H1 (cell line): ENCODE results near the gene VWA1. TPM values are rescaled to one million over a fixed set of nuclear protein-coding genes. Genes with fewer than 3 reads are reported as not detected.
A peak's percentile ranks its signal among the peaks of the same experiment; 100 is the strongest.

Experiments used
- CTCF ChIA-PET: fragments of 300-600 bp; sonication (Branson Sonifier 250); formaldehyde crosslinking; loops from one replicate; lab custom pipeline; 2021; ENCODE audit not compliant: partially characterized antibody; lab: Charles Lee
- POLR2A ChIA-PET: fragments of 300-600 bp; sonication (Branson Sonifier 250); formaldehyde crosslinking; loops from one replicate; lab custom pipeline; 2021; ENCODE audit warnings: inconsistent platforms; ENCODE audit not compliant: partially characterized antibody; lab: Charles Lee
- DNase-seq, 2 experiments: peaks; one replicate each; pipeline versions ENCODE4 v3.0.0 to v3.0.0-alpha.2; 2010 to 2022; ENCODE audit warnings: low spot score in 2 of 2, low read depth in 1 of 2, mixed read lengths in 1 of 2
- FAIRE-seq: peaks from 2 replicates; lab custom pipeline; 2011; peaks lifted over from hg19 to GRCh38; lab: Jason Lieb, UNC
- H2AFZ ChIP-seq: 2 replicates; pipeline ENCODE4 v1.8.1; 2012; ENCODE audit warnings: low read length, inconsistent platforms
- H2AK5ac ChIP-seq: 2 replicates; pipeline ENCODE4 v1.6.1; 2013; ENCODE audit warnings: low read depth, low read length
- H2BK120ac ChIP-seq: replicated peaks from 2 replicates; pipeline ENCODE3; 2013; ENCODE audit warnings: low read depth, low read length, inconsistent platforms
- H2BK12ac ChIP-seq: 2 replicates; pipeline ENCODE4 v1.6.1; 2013; ENCODE audit warnings: low read depth, low read length
- H2BK15ac ChIP-seq: 2 replicates; pipeline ENCODE4 v1.6.1; 2013; ENCODE audit warnings: low read length
- H2BK20ac ChIP-seq: 2 replicates; pipeline ENCODE4 v1.6.1; 2013; ENCODE audit warnings: low read length
- H2BK5ac ChIP-seq: 2 replicates; pipeline ENCODE4 v1.6.1; 2013; ENCODE audit warnings: low read depth, low read length
- H3K14ac ChIP-seq: 2 replicates; pipeline ENCODE4 v1.6.1; 2013; ENCODE audit warnings: inconsistent platforms; ENCODE audit not compliant: insufficient read length
- H3K18ac ChIP-seq: 2 replicates; pipeline ENCODE4 v1.6.1; 2013; ENCODE audit warnings: low read length; ENCODE audit errors: extremely low read depth
- H3K23ac ChIP-seq: 2 replicates; pipeline ENCODE4 v1.6.1; 2013; ENCODE audit warnings: inconsistent platforms; ENCODE audit not compliant: insufficient read length
- H3K23me2 ChIP-seq: 2 replicates; pipeline ENCODE4 v1.6.1; 2013; ENCODE audit warnings: low read depth, low read length
- H3K27ac ChIP-seq: 2 replicates; pipeline ENCODE4 v1.6.1; 2011; ENCODE audit warnings: low read depth, low read length, inconsistent platforms
- H3K27me3 ChIP-seq, 4 experiments: replicated peaks in 1 of 4; 1 replicate in 1 of 4; 2 replicates in 3 of 4; pipeline versions ENCODE4 v1.6.1 to v1.8.1; 2011 to 2013; ENCODE audit warnings: low read length in 3 of 4, mild to moderate bottlenecking in 3 of 4, inconsistent platforms in 2 of 4, mixed read lengths in 2 of 4, moderate library complexity in 1 of 4; ENCODE audit not compliant: control insufficient read depth in 3 of 4, insufficient read depth in 3 of 4; ENCODE audit errors: extremely low read depth in 1 of 4
- H3K36me3 ChIP-seq, 4 experiments: 2 replicates each; pipeline versions ENCODE4 v1.6.1 to v1.8.1; 2011 to 2013; ENCODE audit warnings: mild to moderate bottlenecking in 4 of 4, low read length in 3 of 4, moderate library complexity in 2 of 4, control low read depth in 1 of 4, inconsistent platforms in 1 of 4; ENCODE audit not compliant: insufficient read depth in 4 of 4, control insufficient read depth in 2 of 4
- H3K4ac ChIP-seq: replicated peaks from 2 replicates; pipeline ENCODE3; 2013; ENCODE audit warnings: low read length, low read depth, mixed read lengths, inconsistent platforms; ENCODE audit not compliant: insufficient read length
- H3K4me1 ChIP-seq, 4 experiments: replicated peaks in 1 of 4; 1 replicate in 1 of 4; 2 replicates in 3 of 4; pipeline versions ENCODE4 v1.6.1 to v1.8.1; 2011 to 2013; ENCODE audit warnings: low read length in 3 of 4, inconsistent platforms in 2 of 4, mixed read lengths in 1 of 4; ENCODE audit not compliant: insufficient read depth in 4 of 4, control insufficient read depth in 3 of 4
- H3K4me2 ChIP-seq, 2 experiments: 2 replicates each; pipeline versions ENCODE4 v1.6.1 to v1.8.1; 2011 to 2013; ENCODE audit warnings: low read depth in 2 of 2, low read length in 2 of 2, control low read depth in 1 of 2, inconsistent platforms in 1 of 2, mild to moderate bottlenecking in 1 of 2; ENCODE audit not compliant: insufficient read depth in 1 of 2
- H3K4me3 ChIP-seq, 4 experiments: fragments of 200-600, 300-600 bp in 1 of 4; sonication (generic), shearing (Covaris generic), sonication (Bioruptor Twin) in 1 of 4; 2 replicates each; pipeline versions ENCODE4 v1.5.1 to v1.8.1; 2011 to 2016; ENCODE audit warnings: low read length in 4 of 4, low read depth in 3 of 4, control low read depth in 2 of 4, inconsistent platforms in 2 of 4, mild to moderate bottlenecking in 2 of 4, mixed read lengths in 1 of 4, moderate library complexity in 1 of 4; ENCODE audit not compliant: insufficient read depth in 2 of 4; ENCODE audit errors: extremely low read depth in 1 of 4
- H3K56ac ChIP-seq: replicated peaks from 2 replicates; pipeline ENCODE3; 2013; ENCODE audit warnings: low read depth, mild to moderate bottlenecking, mixed read lengths, low read length, inconsistent platforms; ENCODE audit not compliant: insufficient read length
- H3K79me1 ChIP-seq: 2 replicates; pipeline ENCODE4 v1.6.1; 2013; ENCODE audit warnings: low read depth, low read length, control low read depth
- H3K79me2 ChIP-seq, 2 experiments: 2 replicates each; pipeline versions ENCODE4 v1.6.1 to v1.8.1; 2012 to 2013; ENCODE audit warnings: low read length in 2 of 2, mild to moderate bottlenecking in 2 of 2, inconsistent platforms in 1 of 2; ENCODE audit not compliant: insufficient read depth in 2 of 2, control insufficient read depth in 1 of 2
- H3K9ac ChIP-seq, 4 experiments: replicated peaks in 1 of 4; 1 replicate in 1 of 4; 2 replicates in 3 of 4; pipeline versions ENCODE4 v1.6.1 to v1.8.1; 2011 to 2013; ENCODE audit warnings: low read depth in 3 of 4, low read length in 3 of 4, control low read depth in 2 of 4, mild to moderate bottlenecking in 2 of 4, moderate library complexity in 2 of 4, inconsistent platforms in 1 of 4; ENCODE audit errors: extremely low read depth in 1 of 4
- H3K9me3 ChIP-seq, 2 experiments: 2 replicates each; pipeline versions ENCODE4 v1.6.1 to v1.8.1; 2012 to 2013; ENCODE audit warnings: mild to moderate bottlenecking in 2 of 2, moderate library complexity in 2 of 2, control low read depth in 1 of 2, inconsistent platforms in 1 of 2, low read depth in 1 of 2, low read length in 1 of 2, mixed read lengths in 1 of 2; ENCODE audit not compliant: insufficient read depth in 2 of 2
- H4K20me1 ChIP-seq, 2 experiments: replicated peaks in 1 of 2; 2 replicates each; pipeline versions ENCODE3 to v1.8.1; 2011 to 2013; ENCODE audit warnings: inconsistent platforms in 2 of 2, low read length in 2 of 2, mild to moderate bottlenecking in 1 of 2; ENCODE audit not compliant: insufficient read depth in 2 of 2, control insufficient read depth in 1 of 2
- H4K5ac ChIP-seq: 2 replicates; pipeline ENCODE4 v1.6.1; 2013; ENCODE audit warnings: low read length, low read depth, mixed read lengths, inconsistent platforms; ENCODE audit not compliant: insufficient read length
- H4K8ac ChIP-seq: 2 replicates; pipeline ENCODE4 v1.8.0; 2013; ENCODE audit warnings: mild to moderate bottlenecking, moderate library complexity, low read length, inconsistent platforms; ENCODE audit not compliant: insufficient read depth; ENCODE audit errors: extremely low read depth
- H4K91ac ChIP-seq: replicated peaks from 2 replicates; pipeline ENCODE3; 2013; ENCODE audit warnings: low read length, mixed read lengths, inconsistent platforms; ENCODE audit not compliant: insufficient read length
- CBX5 ChIP-seq: fragments of 300-800, 300-1000 bp; sonication (generic); IDR thresholded peaks from 2 replicates; pipeline ENCODE4 v1.7.1; 2016; ENCODE audit warnings: antibody characterized with exemption, low read length, low read depth
- KDM1A ChIP-seq: fragments of 200-600, 300-600 bp; sonication (generic); IDR thresholded peaks from 2 replicates; pipeline ENCODE4 v1.7.1; 2016; ENCODE audit warnings: mild to moderate bottlenecking, low read length, borderline replicate concordance
- MAFK ChIP-seq: IDR thresholded peaks from 2 replicates; pipeline ENCODE4 v1.6.1; 2012; ENCODE audit warnings: low read depth, mild to moderate bottlenecking, improper control_type of control experiment, low read length
- MAX ChIP-seq: IDR thresholded peaks from 2 replicates; pipeline ENCODE4 v1.6.1; 2012; ENCODE audit warnings: inconsistent platforms
- NRF1 ChIP-seq: IDR thresholded peaks from 2 replicates; pipeline ENCODE4 v1.6.1; 2011; ENCODE audit warnings: mild to moderate bottlenecking, low read depth, low read length, improper control_type of control experiment
- RFX5 ChIP-seq: IDR thresholded peaks from 2 replicates; pipeline ENCODE4 v1.6.1; 2011; ENCODE audit warnings: low read depth, low read length, improper control_type of control experiment, borderline replicate concordance
- TEAD4 ChIP-seq: IDR thresholded peaks from 2 replicates; pipeline ENCODE4 v1.6.1; 2012; ENCODE audit warnings: low read depth, low read length, inconsistent platforms, mixed read lengths
- USF2 ChIP-seq: IDR thresholded peaks from 2 replicates; pipeline ENCODE4 v1.6.1; 2011; ENCODE audit warnings: low read length, improper control_type of control experiment
- WGBS, 2 experiments: shearing (Covaris generic) in 1 of 2; methylation state at CpG; one replicate each; pipeline versions ENCODE4 v1.1.6 to v1.1.7; 2013 to 2015; ENCODE audit warnings: low lambda C conversion rate in 2 of 2, mixed read lengths in 2 of 2, inconsistent platforms in 1 of 2, low coverage in 1 of 2, missing lambda C conversion rate in 1 of 2; ENCODE audit not compliant: insufficient replicate concordance in 2 of 2, insufficient coverage in 1 of 2, insufficient read length in 1 of 2; ENCODE audit errors: extremely low coverage in 1 of 2, missing lambda C conversion rate in 1 of 2; 5-methylcytosine and 5-hydroxymethylcytosine counted together
- polyA plus RNA-seq, 7 experiments: library from polyadenylated mRNA; depleted of rRNA in 3 of 7; stranded (reverse) in 5 of 7; unstranded in 2 of 7; fragments of >200 nt in 5 of 7; fragments of 200-250 nt in 2 of 7; gene quantifications; 1 replicate in 5 of 7; 2 replicates in 1 of 7; 4 replicates in 1 of 7; pipeline versions ENCODE4 v1.2.1 to v1.2.3, GENCODE V29; 2011 to 2013; ENCODE audit warnings: missing spikeins in 2 of 7, mixed read lengths in 2 of 7
- total RNA-seq: library from RNA; stranded (reverse); fragmentation: NEBNext Ultra II Directional; extraction: Animal tissue kit (Norgen Biotek cat#: 25700); gene quantifications from 2 replicates; pipeline ENCODE4 v1.2.1, GENCODE V29; 2021

VWA1 gene
- total and polyA plus RNA-seq, 2 of the 8 experiments (the other 6 are each of a cell fraction or from before 2014, with no cell fraction given) = 16.0 to 36.6 TPM

GRCh38 chr1:1407636-1408318 is 27.7 kb upstream of the VWA1 start:
- Histone ChIP-seq H3K27ac (peak overlapping the region; percentile 94), H2BK12ac (peak overlapping the region; percentile 39; the same call in 1 of the 2 replicates), H3K23me2 (peaks cover 5% of the 10 kb centered on the region; the same call in 1 of the 2 replicates), H3K14ac (no peak overlapping the region), H3K79me2 (peaks cover 14 to 36% of the 10 kb centered on the region in 2 experiments), H2BK20ac (no peak overlapping the region), H3K18ac (peak overlapping the region; percentile 90; the same call in 1 of the 2 replicates), H2BK120ac (no peak overlapping the region), H4K20me1 (peaks cover 2 to 7% of the 10 kb centered on the region in 2 experiments), H2AFZ (no peak overlapping the region), H3K4ac (peak overlapping the region; percentile 85), H4K8ac (peak overlapping the region; percentile 94), H3K4me2 (peak overlapping the region; percentile 63 to 86), H3K23ac (no peak overlapping the region), H3K27me3 (no peaks in the 10 kb centered on the region), H2AK5ac (0 out of 2 replicates have a peak overlapping the region, but pooled peaks have one; percentile 24), H4K91ac (peak overlapping the region; percentile 84), H3K9me3 (peaks cover 4 to 7% of the 10 kb centered on the region in 2 experiments; a peak in 1 of 4 replicates), H3K4me3 (peak overlapping the region; percentile 91 to 99 (median 93)), H3K36me3 (peaks cover 7 to 47% (median 16%) of the 10 kb centered on the region in 4 experiments), H3K56ac (peak overlapping the region; percentile 92), H3K79me1 (peaks cover 7% of the 10 kb centered on the region), H2BK15ac (no peak overlapping the region), H3K4me1 (peaks cover 8 to 18% (median 14%) of the 10 kb centered on the region in 4 experiments), H4K5ac (peak overlapping the region; percentile 89), H3K9ac (peak overlapping the region; percentile 90 to 96 (median 92)), H2BK5ac (peak overlapping the region; percentile 88)
- no peak for DNase-seq
- CTCF ChIA-PET = interaction anchor here (0.9 to 2.7 kb wide), 7 partner anchors 8 to 96 kb away, joined by 3 to 12 read pairs (median 3); partner anchors contain the start of gene CCNL2
- FAIRE-seq = no peak
- POLR2A ChIA-PET = interaction anchor here (0.6 to 27.7 kb wide), 17 partner anchors 8 to 163 kb away, joined by 3 to 719 read pairs (median 3); partner anchors contain the start of genes ANKRD65, AURKAIP1, C1QTNF12 and CCNL2
- TF ChIP-seq CBX5 (no peak), RFX5 (no peak), MAFK (no peak), MAX (0 out of 2 replicates have a peak, but pooled peaks have one; percentile 14), KDM1A (peak; percentile 48; the same call in 1 of the 2 replicates), NRF1 (no peak), USF2 (no peak), TEAD4 (no peak)
- WGBS, 2 experiments = 9% methylated on average over 39 of the region's 41 CpGs; no CpG with 5 or more reads in 1 of the 2 experiments
